GM21528 (cell line): ENCODE results near the gene OPA3.
A peak's percentile ranks its signal among the peaks of the same experiment; 100 is the strongest.

Experiments used
- ATAC-seq: cut with Tn5 transposase; IDR thresholded peaks from one replicate; pipeline ENCODE4 v1.9.1; 2021; ENCODE audit warnings: mild to moderate bottlenecking, moderate library complexity; ENCODE audit not compliant: unreplicated experiment, low FRiP score

OPA3 gene

GRCh38 chr19:45485305-45486077 lies 99.1 kb downstream of the OPA3 start:
- peak; percentile 82 for ATAC-seq

DNA sequence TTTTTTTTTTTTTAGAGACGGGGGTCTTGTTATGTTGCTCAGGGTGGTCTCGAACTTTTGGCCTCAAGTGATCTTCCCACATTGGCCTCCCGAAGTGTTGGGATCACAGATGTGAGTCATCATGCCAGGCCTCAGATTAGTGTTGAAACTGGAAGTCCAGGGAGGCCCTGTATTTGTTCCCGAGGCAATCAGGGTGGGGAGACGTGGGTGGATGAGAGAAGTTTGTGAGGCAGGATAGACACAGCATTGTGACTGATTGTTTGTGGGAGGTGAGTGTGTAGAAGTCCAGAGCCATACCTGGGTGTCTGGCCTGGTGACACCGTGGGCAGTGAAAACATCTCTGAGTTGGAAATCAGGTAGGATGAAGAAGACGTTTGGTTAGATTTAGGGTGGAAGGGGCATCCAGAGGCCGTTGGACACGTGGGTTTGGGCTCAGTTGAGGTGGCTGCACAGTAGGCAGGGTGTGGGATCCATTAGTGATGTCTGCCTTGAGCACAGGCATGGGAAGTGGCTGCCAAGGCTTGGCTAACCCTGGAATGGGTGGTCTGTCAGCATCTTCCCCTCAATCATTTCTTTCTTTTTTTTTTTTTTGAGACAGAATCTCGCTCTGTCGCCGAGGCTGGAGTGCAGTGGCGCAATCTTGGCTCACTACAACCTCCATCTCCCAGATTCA lies 100.2 kb downstream of the OPA3 start:
- ATAC-seq: no peak

GRCh38 chr19:45483033-45483432 lies 101.6 kb downstream of the OPA3 start:
- no peak for ATAC-seq

DNA sequence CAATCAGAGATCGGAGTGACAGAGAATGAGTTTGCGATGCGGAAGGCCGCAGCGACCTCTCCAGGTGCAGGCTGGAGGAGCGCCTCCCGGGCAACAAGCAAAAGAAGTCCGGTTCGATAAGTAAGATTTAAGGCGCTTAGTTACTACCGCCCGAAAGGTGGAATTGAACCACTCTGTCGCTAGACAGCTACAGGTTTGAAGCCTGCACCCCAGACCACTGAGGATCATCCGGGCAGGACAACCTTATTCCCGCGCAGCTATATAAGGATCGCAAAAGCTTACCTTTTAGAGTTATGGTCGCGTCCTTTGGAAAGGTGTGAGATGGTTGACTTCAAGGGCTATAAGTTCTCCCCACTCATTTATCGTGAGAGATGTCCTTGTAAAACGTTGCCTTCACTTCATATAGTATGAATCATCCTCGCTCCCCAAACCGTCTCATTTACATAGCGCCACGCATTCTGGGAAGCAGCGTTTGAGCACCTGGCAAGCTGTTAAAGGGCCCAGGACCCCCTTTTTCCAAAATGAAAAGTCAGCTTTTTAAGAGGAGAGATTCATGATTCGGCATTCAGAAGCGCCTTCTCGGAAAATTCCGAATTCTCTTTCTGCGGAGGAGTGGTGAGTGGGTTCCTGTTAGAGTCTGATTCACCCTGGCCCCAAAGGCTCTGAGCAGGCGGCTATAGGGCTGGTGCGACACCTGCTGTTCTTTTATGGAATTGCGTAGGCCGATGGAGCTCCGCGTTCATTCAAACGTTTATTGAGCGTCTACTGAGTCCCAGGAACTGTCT lies 106.0 kb downstream of the OPA3 start:
- ATAC-seq: peak; percentile 63

DNA sequence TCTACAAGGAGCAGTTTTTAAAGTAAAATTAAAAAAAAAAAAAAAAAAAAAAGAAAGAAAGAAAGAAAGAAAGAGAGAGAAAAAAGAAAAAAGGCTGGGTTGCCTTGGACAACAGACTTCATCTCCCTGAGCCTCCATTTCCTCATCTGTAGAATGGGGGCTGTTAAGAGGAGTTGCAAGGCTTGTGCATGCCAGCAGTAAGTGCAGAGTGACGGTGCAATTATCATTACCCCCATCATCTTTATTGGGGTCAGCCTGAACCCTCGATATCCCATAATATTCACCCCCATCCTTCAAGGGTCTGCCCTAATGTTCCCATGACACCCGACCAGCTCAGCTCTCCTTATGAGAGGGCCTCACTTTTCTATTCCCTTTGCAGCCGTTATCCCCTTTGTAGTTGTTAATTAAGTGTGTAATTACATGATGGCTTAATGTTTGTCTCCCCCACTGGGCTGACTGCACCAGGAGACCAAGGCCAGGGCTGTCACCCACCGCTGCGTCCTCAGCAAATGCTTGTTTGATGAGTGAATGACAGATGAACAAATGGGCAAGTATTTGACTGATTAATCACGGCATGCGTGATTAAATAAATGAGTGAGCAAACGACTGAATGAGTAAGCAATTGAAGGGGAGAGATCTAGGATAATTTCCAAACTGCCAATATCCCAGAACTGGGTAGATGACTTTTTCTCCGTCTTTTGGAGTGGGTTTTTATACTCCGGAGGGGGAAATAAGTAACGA lies 106.7 kb downstream of the OPA3 start:
- no peak for ATAC-seq
